GM12873 (cell line): ENCODE data around the gene SPRR1A.
A peak's percentile ranks its signal among the peaks of the same experiment; 100 is the strongest.

Source experiments
- TF ChIP-seq, protein P1 (sequence below): IDR thresholded peaks from 2 replicates; pipeline ENCODE4 v1.5.1; 2012; ENCODE audit warnings: low read depth, mild to moderate bottlenecking, moderate library complexity, low read length, control low read depth; ENCODE audit not compliant: insufficient read depth; ENCODE audit errors: missing control alignments

Gene SPRR1A

DNA sequence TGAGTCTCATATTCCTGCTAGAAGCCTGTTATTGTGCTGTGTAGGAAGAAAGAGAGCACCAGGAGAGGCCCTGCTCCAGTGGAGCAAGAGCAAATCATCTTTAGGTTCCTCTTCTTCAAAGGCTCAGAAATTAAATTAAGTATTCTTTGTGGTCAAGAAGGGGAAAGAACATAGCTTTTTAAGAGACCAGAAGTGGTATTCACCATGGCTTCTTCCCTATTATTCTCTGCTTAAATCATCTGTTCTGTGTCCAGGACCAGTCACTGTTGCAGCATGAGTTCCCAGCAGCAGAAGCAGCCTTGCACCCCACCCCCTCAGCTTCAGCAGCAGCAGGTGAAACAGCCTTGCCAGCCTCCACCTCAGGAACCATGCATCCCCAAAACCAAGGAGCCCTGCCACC lies 48.2 kb downstream of the SPRR1A start:
- TF ChIP-seq, protein P1, sequence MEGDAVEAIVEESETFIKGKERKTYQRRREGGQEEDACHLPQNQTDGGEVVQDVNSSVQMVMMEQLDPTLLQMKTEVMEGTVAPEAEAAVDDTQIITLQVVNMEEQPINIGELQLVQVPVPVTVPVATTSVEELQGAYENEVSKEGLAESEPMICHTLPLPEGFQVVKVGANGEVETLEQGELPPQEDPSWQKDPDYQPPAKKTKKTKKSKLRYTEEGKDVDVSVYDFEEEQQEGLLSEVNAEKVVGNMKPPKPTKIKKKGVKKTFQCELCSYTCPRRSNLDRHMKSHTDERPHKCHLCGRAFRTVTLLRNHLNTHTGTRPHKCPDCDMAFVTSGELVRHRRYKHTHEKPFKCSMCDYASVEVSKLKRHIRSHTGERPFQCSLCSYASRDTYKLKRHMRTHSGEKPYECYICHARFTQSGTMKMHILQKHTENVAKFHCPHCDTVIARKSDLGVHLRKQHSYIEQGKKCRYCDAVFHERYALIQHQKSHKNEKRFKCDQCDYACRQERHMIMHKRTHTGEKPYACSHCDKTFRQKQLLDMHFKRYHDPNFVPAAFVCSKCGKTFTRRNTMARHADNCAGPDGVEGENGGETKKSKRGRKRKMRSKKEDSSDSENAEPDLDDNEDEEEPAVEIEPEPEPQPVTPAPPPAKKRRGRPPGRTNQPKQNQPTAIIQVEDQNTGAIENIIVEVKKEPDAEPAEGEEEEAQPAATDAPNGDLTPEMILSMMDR = no peak

DNA sequence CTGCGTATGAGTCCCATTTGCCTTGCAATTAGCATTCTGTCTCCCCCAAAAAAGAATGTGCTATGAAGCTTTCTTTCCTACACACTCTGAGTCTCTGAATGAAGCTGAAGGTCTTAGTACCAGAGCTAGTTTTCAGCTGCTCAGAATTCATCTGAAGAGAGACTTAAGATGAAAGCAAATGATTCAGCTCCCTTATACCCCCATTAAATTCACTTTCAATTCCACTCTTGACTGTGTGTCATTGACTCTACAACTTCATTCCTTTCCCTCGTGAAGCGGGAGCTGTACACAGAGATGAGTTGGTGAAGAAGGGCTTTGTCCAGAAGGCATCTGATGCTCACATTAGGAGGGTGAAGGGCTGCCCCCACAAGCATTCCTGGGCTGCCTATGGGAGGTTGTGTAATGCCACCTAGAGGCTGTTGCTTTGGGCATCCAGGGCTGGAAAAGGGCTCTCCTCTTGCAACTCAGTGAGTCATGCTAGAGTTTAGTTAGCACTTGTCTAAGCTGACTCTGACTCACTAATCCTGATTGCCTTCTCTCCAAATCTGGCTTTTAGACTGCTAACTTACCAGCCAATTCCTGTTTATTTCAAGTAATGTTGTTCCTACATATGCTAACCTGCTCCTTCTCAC lies 48.9 kb downstream of the SPRR1A start:
- TF ChIP-seq, protein P1 = peak; percentile 45

DNA sequence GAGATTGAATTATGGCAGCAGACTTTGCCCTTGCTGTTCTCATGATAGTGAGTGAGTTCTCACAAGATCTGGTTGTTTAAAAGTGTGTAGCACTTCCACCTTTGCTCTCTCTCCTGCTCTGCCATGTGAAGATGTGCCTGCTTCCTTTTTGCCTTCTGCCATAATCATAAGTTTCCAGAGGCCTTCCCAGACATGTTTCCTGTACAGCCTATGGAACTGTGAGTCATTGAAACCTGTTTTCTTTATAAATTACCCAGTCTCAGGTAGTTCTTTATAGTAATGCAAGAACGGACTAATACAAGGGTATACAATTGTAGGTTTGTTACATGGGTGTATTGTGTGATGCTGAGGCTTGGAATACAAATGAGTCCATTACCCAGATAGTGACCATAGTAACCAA lies 51.3 kb downstream of the SPRR1A start:
- TF ChIP-seq, protein P1 = no peak
